ENCODE measurements around the gene ORAI1. TPM values are rescaled to one million over a fixed set of nuclear protein-coding genes. Genes with fewer than 3 reads are reported as not detected.

The ORAI1 gene
- total RNA-seq (10 to 100 TPM; 25.2 to 39.5 TPM), polyA plus RNA-seq (ENCODE audit: insufficient read length in 6 of 6) (10 to 100 TPM in 5 of 6 donors, 1 to 10 TPM in 1; 8.9 to 15.8 (median 12.1) TPM)
- long read RNA-seq, donor 1, transcript ORAI1-203 (2 exons, 2,138 nt), result major isoform, 10 of 22 reads
- long read RNA-seq, donor 1, partial matches to known transcripts, result 12 of 22 reads
- long read RNA-seq, donor 1, other reads (novel, unspliced or antisense), result 0 of 22 reads
- long read RNA-seq, donor 2, transcript ORAI1-203 (2 exons, 2,138 nt), result major isoform, 11 of 11 reads
- long read RNA-seq, donor 2, partial matches to known transcripts, result 0 of 11 reads
- long read RNA-seq, donor 2, other reads (novel, unspliced or antisense), result 0 of 11 reads
- long read RNA-seq, donor 3, transcript ORAI1-203 (2 exons, 2,138 nt), result major isoform, 8 of 8 reads
- long read RNA-seq, donor 3, partial matches to known transcripts, result 0 of 8 reads
- long read RNA-seq, donor 3, other reads (novel, unspliced or antisense), result 0 of 8 reads
- long read RNA-seq, donor 4, transcript ORAI1-203 (2 exons, 2,138 nt), result major isoform, 5 of 6 reads
- long read RNA-seq, donor 4, partial matches to known transcripts, result 1 of 6 reads
- long read RNA-seq, donor 4, other reads (novel, unspliced or antisense), result 0 of 6 reads
- long read RNA-seq, donor 5, transcript ORAI1-203 (2 exons, 2,138 nt), result major isoform, 12 of 12 reads
- long read RNA-seq, donor 5, partial matches to known transcripts, result 0 of 12 reads
- long read RNA-seq, donor 5, other reads (novel, unspliced or antisense), result 0 of 12 reads
- long read RNA-seq, donor 6, transcript ORAI1-203 (2 exons, 2,138 nt), result major isoform, 10 of 10 reads
- long read RNA-seq, donor 6, partial matches to known transcripts, result 0 of 10 reads
- long read RNA-seq, donor 6, other reads (novel, unspliced or antisense), result 0 of 10 reads
- long read RNA-seq, donor 7, partial matches to known transcripts, result 0 of 3 reads
- long read RNA-seq, donor 7, other reads (novel, unspliced or antisense), result 0 of 3 reads
- long read RNA-seq, donor 8, transcript ORAI1-203 (2 exons, 2,138 nt), result major isoform, 15 of 15 reads
- long read RNA-seq, donor 8, partial matches to known transcripts, result 0 of 15 reads
- long read RNA-seq, donor 8, other reads (novel, unspliced or antisense), result 0 of 15 reads
- long read RNA-seq, donor 9, result 0 reads
- long read RNA-seq, donor 10, transcript ORAI1-203 (2 exons, 2,138 nt), result major isoform, 45 of 47 reads
- long read RNA-seq, donor 10, partial matches to known transcripts, result 1 of 47 reads
- long read RNA-seq, donor 10, other reads (novel, unspliced or antisense), result 0 of 47 reads
- long read RNA-seq, donor 11, transcript ORAI1-203 (2 exons, 2,138 nt), result major isoform, 13 of 18 reads
- long read RNA-seq, donor 11, partial matches to known transcripts, result 5 of 18 reads
- long read RNA-seq, donor 11, other reads (novel, unspliced or antisense), result 0 of 18 reads
- long read RNA-seq, donor 12, transcript ORAI1-203 (2 exons, 2,138 nt), result major isoform, 15 of 15 reads
- long read RNA-seq, donor 12, partial matches to known transcripts, result 0 of 15 reads
- long read RNA-seq, donor 12, other reads (novel, unspliced or antisense), result 0 of 15 reads

DNA sequence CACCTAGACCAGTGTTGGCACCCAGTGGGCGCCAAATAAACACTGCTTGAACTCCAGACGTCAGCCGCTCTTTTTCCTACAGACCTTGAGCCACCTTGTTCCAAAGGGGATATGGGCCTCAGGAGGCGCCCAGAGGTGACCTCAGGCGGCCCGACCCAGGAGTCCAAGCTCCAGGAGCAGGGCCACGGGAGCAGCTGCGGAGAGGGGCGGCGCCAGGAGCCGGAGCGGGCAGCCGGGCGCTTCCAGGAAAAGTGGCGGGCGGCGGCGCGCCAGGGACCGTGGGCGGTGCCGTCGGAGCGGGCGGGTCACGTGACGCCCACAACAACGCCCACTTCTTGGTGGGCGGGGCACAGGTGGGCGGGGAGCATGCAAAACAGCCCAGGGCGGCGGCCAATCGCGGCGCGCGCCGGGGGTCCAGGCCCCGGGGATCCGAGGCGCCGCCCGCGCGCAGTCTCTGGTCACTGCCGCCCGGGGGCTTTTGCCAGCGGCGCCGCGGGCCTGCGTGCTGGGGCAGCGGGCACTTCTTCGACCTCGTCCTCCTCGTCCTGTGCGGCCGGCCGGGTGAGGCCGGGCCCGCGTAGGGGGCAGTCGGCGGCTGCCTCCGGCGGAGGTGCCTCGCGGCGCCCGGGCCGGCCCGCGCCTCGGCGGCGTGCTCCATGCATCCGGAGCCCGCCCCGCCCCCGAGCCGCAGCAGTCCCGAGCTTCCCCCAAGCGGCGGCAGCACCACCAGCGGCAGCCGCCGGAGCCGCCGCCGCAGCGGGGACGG, at the start of gene ORAI1:
ORAI1 (plus strand) TSS at position 444 of the 766 bp plus-strand sequence.
- Histone ChIP-seq H3K36me3 (no peaks in the 10 kb centered on the region), H3K4me1 (peaks cover 16 to 57% of the 10 kb centered on the region in 2 donors), H3K27me3 (no peaks in the 10 kb centered on the region), H3K4me3 (peak within 1 kb of the TSS; percentile 60 to 90), H3K27ac (peak within 1 kb of the TSS; percentile 95 to 97), H3K9me3 (no peaks in the 10 kb centered on the region)
- intact Hi-C loops (cut with DNase I), result loop anchor here in 1 of 2 donors (10.0 kb wide), 2 partner anchors 49 to 51 kb away; no protein-coding TSS in a partner anchor
- DNase-seq (peak; percentile 97 to 99 (median 98)), ATAC-seq (peak; percentile 88)
- TF ChIP-seq, protein P1, sequence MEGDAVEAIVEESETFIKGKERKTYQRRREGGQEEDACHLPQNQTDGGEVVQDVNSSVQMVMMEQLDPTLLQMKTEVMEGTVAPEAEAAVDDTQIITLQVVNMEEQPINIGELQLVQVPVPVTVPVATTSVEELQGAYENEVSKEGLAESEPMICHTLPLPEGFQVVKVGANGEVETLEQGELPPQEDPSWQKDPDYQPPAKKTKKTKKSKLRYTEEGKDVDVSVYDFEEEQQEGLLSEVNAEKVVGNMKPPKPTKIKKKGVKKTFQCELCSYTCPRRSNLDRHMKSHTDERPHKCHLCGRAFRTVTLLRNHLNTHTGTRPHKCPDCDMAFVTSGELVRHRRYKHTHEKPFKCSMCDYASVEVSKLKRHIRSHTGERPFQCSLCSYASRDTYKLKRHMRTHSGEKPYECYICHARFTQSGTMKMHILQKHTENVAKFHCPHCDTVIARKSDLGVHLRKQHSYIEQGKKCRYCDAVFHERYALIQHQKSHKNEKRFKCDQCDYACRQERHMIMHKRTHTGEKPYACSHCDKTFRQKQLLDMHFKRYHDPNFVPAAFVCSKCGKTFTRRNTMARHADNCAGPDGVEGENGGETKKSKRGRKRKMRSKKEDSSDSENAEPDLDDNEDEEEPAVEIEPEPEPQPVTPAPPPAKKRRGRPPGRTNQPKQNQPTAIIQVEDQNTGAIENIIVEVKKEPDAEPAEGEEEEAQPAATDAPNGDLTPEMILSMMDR (IDR thresholded peaks at IDR 0.05), result no peak

DNA sequence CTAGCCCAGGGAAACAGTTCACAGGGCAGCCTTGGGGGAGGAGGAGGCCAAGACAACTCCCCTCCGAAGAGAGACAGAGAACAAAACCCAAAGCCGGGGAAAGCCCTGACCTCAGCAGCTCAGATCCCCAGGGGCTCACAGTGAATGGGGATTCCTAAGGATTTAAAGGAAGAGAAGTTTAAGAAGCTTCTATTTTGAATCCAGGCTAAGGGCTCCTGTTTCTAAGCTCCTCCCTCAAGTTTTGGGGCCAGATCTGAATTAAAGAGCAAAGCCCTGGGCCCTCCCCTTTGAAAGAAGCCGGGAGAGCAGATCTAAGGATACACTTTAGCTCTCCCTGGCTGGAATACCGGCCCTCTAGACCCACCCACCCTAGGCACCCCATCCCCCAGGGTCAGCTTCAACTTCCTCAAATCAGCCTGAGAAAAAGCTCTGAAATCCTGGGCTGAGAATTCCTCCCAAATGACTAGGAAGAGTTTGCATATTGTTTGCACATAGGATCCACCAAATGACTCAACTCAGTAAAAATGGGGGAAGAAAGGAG, 49.4 kb upstream of the ORAI1 start:
- TF ChIP-seq, protein P1 (IDR thresholded peaks at IDR 0.05), result no peak
- H3K27ac ChIP-seq, result peak overlapping the region; percentile 39 to 48
- DNase-seq (no peak), ATAC-seq (no peak)
- H3K4me3 ChIP-seq, result no peak overlapping the region
- H3K9me3 ChIP-seq, result no peaks in the 10 kb centered on the region
- H3K36me3 ChIP-seq, result no peaks in the 10 kb centered on the region
- H3K4me1 ChIP-seq, result peaks cover 20 to 44% of the 10 kb centered on the region in 2 donors
- peaks cover 0 to 8% of the 10 kb centered on the region in 2 donors for H3K27me3 ChIP-seq
- intact Hi-C loops (cut with DNase I), result loop anchor here in 1 of 2 donors (10.0 kb wide), 1 partner anchor 48 kb away; the partner anchor contains the start of gene ORAI1

DNA sequence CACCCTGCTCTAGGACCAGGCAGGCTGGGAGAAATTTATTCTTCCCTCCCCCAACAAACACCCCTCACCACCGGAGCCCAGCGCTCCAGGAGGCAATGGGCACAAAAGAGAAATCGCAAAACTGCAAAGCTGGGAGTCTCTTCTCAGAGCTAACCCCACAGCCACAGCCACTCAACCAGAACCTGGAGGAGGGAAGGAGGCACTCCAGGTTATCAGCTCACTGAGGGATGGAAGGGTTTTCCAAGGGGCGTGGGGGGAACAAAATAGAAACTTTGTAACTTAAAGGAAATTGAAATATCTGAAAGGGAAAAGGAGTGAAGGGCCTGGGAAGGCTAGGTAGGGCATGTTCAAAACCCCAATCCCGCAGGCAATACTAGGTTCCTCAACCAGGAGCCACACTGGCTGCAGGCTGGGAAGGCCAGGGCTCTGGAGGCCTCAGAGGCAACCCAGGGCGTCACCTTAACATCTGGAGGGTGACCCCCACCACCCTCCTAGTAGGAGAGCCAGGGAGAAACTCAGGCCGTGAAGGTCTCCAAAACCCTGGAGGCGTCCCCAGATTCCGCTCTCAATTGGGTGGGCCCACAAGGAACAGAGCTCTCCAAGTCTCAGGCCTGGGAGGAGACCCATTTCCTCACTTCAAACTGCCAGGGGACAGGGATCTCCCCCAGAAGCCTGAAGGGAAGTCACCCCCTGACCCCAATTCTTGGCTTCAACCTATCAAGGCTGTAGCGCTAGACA, 48.7 kb upstream of the ORAI1 start:
- peaks cover 0 to 8% of the 10 kb centered on the region in 2 donors for H3K27me3 ChIP-seq
- no peaks in the 10 kb centered on the region for H3K9me3 ChIP-seq
- TF ChIP-seq, protein P1 (IDR thresholded peaks at IDR 0.05), result no peak
- peak overlapping the region; percentile 39 to 48 for H3K27ac ChIP-seq
- ATAC-seq (no peak), DNase-seq (no peak)
- H3K4me1 ChIP-seq, result peaks cover 25 to 51% of the 10 kb centered on the region in 2 donors
- H3K4me3 ChIP-seq, result no peak overlapping the region
- intact Hi-C loops (cut with DNase I), result loop anchor here in 1 of 2 donors (10.0 kb wide), 1 partner anchor 47 kb away; the partner anchor contains the start of gene ORAI1
- no peaks in the 10 kb centered on the region for H3K36me3 ChIP-seq

Measured in left lung (tissue), 14 donors.